DMS153 treated with DMSO at 0.1 percent for 48 hours (cell line): Measurements from ENCODE around the gene GAK.

Experiments
- DNase-seq: peaks from one replicate; lab custom pipeline; 2025; ENCODE audit not compliant: unreplicated experiment; lab: John Stamatoyannopoulos, UW

Gene GAK

DNA sequence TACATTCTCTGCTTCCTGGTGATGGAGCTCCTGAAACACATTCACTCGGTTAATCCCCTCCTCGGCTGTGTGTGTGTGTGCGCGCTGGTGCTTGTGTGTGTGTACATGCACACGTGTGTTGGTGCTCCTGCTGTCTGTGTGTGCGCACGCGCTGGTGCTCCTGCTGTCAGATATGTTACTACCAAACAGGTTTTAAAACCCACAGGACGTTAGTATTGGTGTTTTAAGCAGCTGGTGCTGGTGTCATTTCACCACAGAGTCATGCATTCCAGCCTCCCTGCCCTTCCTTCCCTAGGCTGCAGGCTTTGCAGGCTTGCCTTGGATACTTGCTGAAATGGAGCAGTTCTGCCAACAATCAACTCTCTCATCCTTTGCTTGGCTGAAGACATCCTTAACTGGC, 58.1 kb downstream of the GAK start:
- no peak for DNase-seq

DNA sequence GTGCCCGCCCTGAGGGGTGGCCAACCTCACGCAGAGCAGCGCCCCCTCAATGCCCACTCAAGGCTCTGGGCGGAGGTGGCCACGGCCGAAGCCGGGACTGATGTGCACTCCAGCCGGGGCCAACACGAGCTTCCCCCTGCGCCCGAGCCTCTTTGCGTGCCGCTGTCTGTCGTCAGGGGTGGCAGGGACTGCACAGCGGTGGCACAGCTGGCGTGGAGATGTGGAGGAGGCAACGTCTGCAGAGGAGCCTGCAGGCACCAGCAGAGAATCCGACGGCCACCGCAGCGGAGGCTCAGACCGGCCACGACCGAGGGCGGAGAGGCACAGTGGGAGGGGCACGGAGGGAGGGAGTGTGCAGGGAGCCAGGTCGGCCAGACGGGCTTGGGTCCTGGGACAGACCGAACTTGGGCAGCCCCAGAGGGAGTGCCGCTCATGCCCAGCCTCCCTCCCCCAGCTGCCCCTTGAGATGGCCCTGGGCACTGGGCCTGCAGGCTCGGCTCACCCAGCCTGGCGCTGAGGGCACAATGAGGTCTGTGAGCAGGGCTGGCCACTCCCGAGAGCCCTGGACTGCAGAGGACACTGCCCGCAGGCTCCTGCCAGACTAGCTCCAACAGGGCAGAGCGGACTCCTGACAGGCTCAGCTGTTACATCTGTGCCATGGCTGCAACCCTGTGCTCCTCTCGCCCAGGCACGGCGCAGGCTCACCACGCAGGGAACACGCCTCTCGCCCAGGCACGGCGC, 59.7 kb downstream of the GAK start:
- no peak for DNase-seq

DNA sequence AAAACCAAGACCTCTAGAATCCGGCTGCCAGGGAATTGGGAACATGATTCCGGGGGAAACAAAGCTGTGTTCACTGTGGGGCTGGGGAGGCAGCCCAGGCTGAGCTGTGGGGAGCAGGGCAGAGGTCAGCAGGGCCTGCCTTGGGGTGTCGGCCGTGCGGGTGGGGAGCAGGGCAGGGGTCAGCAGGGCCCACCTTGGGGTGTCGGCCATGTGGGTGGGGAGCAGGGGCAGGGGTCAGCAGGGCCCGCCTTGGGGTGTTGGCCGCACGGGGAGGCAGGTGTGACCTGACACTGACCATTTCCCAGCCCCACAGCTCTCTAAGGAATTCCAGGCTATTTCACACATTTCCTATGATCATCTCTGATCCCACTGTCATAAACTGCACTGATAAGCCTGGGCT, 60.6 kb downstream of the GAK start:
- DNase-seq, result no peak

DNA sequence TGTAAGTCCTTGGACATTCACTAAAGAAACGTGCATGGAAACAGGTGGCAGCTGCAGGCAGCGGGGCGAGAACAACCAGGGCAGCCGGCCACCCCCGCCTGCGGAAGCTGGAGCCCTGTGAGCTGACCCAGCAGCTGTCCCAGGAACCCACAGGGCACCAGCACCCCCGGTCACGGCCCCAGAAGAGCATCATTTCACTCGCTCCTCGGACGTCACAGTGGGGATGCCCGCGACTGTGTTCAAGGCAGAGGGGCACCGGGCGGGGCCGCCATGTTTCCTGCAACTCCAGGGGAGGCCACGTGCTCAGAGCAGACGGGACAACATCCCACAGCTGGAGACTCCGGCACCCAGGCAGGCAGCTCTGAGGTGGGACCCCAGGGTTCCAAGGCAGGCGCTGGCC, 61.2 kb downstream of the GAK start:
- DNase-seq, result no peak

DNA sequence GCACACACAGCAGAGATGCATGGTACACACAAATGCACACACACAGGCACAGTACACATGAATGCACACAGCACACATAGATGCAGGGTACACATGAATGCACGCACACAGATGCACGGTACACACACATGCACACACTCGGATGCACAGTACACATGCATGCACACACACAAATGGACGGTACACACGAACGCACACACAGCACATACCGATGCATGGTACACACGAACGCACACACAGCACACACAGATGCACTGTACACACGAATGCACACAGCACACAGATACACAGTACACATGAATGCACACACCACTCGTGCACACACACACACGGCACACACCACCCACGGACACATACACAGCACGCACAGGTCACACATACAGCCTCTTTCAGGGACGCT, 62.3 kb downstream of the GAK start:
- no peak for DNase-seq

DNA sequence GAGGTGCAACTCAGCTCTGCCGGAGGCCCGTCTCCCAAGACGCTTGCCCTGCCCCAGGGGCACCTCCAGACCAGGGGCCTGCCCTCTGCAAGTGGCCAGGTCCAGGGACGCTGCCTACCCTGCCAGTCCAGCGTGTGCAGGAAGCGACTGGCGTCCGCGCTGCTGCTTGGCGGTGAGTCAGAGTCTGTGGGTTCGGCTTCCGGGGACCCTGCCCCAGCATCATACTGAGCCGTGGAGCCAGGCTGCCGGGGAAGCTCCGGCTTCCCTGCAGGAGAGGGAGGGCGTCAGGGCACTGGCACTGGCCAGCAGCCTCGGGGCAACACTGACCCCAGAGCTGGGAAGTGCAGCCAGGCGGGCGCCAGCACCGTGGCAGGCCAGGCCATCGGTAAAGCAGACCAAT, 63.7 kb downstream of the GAK start:
- no peak for DNase-seq

DNA sequence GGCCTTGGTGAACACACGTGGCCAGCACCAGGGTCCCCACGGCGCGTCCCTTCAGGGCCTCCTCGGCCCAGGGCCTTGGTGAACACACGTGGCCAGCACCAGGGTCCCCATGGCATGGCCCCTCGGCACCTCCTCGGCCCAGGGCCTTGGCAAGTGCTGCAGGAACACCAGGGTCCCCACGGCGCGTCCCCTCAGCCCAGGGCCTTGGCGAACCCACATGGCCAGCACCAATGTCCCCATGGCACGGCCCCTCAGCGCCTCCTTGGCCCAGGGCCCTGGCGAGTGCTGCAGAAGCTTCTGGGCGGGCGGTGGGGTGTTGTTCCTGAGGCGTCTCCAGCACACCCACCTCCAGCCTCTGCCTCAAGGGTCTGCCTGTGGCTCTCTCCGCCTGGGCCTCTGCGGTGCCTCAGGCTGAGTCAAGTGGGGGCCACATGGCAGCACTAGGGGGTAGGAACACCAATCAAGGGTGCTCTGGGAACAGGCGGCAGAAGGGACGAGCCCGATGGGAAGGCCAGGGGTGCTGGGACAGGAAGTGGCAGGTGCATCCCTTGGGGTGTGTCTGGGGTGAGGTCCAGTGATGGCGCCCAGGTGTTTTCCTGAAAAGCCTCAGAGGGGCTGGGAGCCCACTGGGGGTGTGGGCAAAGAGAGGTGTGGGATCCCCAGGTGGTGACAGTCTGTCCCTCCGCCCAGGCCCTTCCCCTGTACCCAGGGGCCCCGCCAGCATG, 64.4 kb downstream of the GAK start:
- DNase-seq, result no peak

DNA sequence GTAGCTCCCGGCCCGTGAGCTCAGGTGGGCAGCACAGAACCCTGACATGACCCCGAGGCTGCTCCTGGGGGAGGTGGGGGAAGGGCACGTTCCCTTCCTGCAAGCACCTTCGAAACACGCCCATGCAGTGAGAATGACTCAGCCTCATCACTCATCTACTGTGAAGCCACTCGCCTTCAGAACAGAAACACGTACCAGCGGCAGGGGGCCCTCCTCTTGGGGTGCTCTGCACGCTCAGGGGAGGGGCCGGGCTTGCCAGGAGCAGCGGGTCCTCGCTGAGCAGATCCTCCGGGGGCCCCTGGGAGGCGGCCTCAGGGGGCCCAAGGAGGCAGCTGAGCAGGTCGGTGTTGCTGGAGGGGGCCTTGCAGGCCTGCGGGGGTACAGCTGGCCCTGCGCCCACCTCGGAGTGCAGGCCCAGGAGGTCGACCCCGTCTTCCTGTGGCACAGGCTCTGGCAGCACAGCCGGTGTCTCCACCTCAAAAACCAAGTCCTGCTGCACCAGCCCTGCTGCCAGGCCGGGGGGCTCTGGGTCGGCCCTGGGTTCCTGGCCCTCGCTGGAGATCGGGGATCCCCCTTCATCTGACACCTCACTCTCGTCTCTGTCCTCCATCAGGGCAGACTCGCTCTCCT, 65.2 kb downstream of the GAK start:
- no peak for DNase-seq

DNA sequence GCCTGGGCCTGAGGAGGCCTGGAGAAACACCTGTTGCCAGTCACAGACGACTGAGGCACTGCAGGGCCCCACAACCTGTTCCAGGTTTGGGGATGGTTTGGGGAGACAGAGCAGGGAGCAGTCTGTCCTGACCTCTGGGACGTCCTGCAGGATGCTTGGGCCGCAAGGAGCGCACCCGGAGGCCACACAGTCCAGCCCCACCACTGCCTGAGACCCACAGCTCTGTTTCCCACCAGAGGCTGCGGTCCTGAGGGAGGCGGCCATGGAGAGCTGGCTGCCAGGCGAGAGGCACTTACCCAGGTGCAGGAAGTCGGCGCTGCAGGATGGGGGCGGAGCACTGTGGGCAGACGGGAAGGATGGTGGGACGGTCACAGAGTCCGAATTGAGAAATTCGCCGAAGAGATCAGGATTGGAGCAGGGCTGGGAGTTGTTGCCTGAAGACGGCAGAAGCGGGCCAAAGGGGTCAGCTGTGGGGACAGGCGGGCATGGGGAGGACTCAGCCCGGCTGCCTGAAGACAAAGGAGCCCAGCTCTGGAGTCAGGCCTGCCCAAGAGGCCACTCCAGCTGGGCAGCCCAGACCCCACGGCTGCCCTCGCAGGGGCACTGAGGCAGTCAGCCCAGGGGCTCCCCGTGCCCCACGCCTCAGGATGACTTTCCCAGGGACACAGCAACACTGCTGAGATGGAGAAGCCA, 65.9 kb downstream of the GAK start:
- no peak for DNase-seq

DNA sequence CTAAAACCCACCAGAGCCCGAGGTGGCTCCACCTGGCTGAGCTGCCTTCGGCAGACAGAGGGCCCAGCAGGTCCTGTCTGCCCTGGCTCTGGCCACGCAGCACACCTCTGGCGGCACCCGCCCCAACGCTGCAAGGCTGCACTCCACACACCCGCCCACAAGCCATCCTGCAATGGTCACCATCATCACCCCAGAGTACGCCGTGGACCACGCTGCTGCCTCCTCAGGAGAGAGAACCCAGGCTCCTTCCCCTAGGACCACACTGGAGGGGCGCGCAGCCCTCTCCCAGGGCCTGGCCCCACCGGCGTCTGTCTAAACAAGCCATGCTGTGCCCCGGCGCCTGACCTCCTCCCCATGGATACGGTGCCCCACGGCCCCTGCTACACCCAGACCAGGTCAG, 66.5 kb downstream of the GAK start:
- no peak for DNase-seq

DNA sequence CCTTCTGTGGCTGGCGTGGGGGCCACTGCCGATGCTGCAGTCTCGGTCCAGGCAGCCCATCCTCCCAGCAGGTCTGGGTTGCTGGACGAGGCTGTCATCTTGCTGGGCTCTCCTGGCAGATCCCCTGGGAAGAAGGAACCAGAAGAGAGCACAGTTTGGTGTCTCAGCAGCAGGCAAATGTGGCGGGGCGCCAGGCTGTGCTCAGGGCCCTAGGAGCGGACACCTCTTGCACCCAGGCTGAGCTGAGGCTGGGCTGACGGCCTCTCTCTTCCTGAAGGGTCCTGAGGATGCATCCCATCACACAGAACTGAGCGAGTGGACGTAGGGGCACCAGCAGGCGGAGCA, 67.0 kb downstream of the GAK start:
- no peak for DNase-seq

DNA sequence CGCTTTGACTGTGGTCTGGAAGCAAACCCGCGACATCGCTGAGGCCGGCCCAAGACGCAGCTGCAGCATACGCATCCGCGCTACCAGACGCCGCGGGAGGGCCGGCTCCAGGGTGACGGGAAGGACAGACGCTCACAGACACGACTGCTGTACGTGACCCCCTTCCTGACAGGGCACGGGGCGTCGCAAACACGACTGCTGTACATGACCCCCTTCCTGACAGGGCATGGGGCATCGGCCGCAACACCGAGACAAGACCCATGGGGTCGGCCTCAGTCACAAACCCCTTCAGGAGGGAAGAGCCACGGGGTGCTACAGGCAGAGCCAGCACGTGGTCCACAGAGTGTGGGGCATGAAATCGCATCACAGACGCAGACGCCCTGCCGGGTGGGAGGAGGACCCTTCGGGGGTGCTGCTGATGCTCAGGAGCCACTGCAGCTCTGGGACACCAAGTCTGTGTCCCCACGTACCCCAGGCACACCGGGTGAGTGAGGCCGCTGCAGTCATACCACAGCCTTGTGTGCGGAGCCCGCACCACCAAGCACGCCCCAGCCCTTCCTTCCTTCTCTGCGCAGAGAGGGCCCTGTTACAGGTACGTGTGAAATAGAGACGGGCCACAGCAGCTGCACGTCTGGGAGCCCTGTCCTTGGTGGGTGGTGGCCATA, 67.5 kb downstream of the GAK start:
- DNase-seq, result no peak

DNA sequence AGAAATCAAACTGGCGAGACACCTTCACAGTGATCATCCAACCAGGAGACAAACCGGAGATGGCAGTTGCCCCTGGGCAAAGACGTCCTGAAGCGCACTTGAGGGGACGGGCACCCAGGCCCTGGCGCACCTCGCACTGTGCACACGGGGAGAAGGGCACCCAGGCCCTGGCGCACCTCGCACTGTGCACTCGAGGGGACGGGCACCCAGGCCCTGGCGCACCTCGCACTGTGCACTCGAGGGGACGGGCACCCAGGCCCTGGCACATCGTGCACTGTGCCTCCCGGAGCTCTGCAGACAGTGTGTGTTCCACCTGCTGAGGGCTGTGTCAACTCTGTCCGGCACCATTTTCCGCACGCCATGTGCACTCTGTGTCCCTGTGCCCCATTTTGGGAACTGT, 71.6 kb downstream of the GAK start:
- DNase-seq, result no peak

DNA sequence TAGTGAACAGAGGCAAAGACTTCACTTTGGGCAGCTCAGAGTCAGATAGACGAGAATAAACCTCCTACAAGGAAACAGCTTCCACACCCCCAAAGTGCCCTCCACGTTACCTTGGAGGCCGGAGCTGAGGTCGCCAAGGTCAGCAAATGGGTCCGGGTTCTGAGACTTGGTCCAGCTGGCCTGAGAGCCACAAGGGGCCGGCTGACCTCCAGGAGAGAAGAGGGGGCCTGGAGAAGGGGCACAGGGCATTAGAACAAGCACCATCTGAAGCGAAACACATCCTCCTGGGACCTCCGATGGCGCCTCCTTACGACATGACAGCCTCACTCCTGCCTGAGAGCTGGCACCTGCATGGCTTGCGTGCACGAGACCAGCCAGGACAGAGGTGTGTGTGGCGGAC, 72.6 kb downstream of the GAK start:
- no peak for DNase-seq

DNA sequence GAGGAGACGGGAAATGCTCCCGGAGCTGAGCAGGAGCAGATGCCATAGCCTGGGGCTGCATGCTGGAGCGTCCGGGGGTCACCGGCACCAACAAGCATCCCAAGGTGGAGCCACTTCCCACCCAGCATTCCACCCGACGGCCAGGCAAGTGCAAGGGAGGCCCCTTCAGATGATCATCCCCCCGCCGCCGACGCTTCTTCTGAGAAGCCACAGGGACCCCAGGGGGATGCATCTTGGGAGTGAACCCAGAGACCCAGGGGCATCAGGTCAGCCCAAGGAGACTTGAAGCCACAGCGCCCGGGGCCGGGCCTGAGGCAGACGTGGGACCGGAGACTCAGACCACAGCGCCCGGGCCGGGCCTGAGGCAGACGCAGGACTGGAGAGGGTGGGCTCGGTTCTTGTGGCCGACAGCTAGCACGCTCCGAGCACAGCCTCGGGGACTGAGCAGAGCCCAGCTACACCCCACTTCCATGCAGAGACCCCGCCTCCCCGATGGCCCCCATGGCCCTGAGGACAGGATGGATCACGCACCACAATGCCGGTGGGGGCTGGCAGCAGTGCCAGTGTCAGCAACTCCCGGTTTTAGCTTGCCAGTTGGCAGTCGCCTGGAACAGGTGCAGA, 73.2 kb downstream of the GAK start:
- no peak for DNase-seq

DNA sequence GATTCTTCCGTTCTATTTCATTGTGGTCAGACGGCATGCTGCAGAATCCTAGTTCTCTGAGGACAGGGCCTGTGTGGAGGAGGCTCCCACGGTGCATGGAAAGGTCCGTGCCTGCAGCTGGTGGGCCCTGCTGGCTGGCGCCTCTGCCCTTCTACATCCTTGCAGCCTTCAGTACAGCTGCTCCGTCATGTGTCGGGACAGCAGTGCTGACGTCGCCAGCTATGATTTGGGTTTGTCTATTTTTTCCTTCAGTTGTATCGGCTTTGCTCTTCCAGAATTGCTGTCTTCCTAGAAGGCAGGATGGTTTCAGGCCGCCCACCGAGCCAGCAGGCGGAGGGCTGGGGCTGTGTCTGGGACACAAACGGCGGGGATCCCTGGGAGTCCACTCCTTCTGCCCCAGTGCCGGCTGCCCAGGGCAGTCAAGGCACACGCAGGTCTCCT, 74.1 kb downstream of the GAK start:
- no peak for DNase-seq

DNA sequence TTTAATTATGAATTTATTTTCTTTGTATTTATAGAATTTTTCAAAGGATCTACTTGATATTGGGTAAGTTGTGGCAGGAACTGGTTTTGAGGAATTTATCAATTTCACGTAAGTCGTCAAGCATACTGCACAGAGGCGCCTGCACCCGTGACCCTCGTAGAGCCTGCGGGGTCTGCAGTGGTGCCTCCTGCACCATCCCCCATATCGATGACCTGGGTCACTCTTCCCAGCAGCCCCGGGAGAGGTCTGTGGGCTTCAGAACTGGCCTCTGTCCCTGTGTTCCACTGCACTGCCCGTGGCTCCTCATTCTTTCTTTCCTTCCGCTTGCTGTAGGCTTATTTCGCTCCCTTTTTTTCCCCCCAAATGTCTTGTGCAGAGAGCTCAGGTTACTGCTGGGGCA, 74.7 kb downstream of the GAK start:
- no peak for DNase-seq

DNA sequence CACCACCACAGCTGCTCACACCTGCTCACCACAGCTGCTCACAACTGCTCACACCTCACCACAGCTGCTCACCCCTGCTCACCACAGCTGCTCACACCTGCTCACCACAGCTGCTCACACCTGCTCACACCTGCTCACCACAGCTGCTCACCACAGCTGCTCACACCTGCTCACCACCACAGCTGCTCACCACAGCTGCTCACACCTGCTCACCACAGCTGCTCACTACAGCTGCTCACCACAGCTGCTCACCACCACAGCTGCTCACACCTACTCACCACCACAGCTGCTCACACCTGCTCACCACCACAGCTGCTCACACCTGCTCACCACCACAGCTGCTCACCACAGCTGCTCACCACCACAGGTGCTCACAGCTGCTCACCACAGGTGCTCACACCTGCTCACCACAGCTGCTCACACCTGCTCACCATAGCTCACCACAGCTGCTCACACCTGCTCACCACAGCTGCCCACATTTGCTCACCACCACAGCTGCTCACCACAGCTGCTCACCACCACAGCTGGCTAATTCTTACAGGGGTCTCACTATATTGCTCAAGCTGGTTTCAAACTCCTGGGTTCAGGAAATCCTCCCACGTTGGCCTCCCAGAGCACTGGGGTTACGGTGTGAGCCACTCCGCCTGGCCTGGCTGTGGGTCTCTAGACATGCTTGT, 75.8 kb downstream of the GAK start:
- DNase-seq, result no peak

DNA sequence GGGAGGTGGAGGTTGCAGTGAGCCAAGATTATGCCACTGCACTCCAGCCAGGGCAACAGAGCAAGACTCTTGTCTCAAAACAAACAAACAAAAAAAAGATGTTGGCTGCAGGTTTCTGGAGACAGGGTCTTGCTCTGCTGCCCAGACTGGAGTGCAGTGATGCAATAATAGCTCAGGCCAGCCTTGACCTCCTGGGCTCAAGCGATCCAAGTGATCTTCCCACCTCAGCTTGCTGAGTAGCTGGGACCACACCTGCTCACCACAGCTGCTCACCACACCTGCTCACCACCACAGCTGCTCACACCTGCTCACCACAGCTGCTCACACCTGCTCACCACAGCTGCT, 76.3 kb downstream of the GAK start:
- DNase-seq, result no peak

DNA sequence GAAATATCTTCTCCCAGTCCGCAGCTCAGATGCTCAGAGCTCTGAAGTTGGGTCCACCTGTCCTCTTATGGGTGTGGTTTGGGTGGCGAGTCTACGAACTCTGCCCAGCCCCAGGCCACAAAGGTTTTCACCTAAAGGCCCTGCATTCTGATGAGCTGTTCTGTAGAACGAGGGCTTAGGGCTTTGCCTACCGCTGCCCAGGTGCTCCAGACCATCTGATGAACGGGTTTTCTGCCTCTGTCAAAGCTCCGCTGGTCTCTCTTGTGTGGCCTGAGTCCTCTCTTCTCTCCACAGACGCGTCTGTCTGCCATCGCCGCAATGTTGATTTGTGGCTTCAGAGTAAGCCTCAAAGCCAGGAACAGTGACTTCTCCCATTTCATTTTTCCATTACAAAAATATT, 77.8 kb downstream of the GAK start:
- no peak for DNase-seq

DNA sequence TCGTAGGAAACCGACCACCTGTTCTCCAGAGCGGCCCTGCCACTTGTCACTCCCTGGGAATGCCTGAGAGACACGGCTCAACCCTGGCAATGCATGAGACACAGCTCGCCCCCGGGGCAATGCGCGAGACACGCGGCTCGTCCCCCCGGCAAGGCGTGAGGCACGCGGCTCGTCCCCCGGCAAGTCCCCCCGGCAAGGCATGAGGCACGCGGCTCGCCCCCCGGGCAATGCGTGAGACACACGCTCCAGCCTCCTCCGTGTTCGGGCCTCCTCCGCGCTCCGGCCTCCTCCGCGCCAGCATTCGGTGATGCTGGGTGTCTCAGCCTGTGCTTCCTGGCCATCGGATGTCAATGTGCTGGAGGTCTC, 78.7 kb downstream of the GAK start:
- DNase-seq, result no peak
